GM19324 (cell line): Measurements from ENCODE around the gene SDHC.
A peak's percentile ranks its signal among the peaks of the same experiment; 100 is the strongest.
"Not testable (repeated sequence)": the region's sequence is repeated elsewhere in the genome, so short reads cannot be mapped to it uniquely, and the experiment has no call there.

Experiments
- ATAC-seq: cut with Tn5 transposase; IDR thresholded peaks from one replicate; pipeline ENCODE4 v1.9.1; 2021; ENCODE audit warnings: mild to moderate bottlenecking, moderate library complexity; ENCODE audit not compliant: unreplicated experiment, low FRiP score

The SDHC gene

GRCh38 chr1:161378014-161378413 is 63.8 kb downstream of the SDHC start:
- no peak for ATAC-seq

GRCh38 chr1:161379071-161379470 is 64.9 kb downstream of the SDHC start:
- no peak for ATAC-seq

- no peak for ATAC-seq
Measured at GRCh38 chr1:161381707-161382106, 67.5 kb downstream of the SDHC start.

- ATAC-seq: no peak
Measured at GRCh38 chr1:161382214-161383019, 68.2 kb downstream of the SDHC start.

GRCh38 chr1:161388639-161389038 is 74.5 kb downstream of the SDHC start:
- no peak for ATAC-seq

GRCh38 chr1:161389158-161389557 is 75.0 kb downstream of the SDHC start:
- not testable (repeated sequence) for ATAC-seq

GRCh38 chr1:161389691-161390558 is 75.7 kb downstream of the SDHC start:
- peak; percentile 86 for ATAC-seq

DNA sequence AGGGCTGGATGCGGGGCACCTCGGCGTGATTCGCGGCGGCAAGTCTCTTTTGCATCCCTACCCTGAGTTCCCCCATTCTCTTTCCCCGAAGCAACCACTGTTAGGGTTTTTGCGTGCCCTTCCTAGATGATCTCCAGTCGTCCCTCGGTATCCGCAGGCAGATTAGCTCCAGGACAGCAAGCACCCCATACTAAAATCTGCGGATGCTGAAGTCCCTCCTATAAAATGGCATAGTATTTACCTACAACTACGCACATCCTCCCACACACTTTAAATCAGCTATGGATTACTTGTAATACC is 76.3 kb downstream of the SDHC start:
- no peak for ATAC-seq

DNA sequence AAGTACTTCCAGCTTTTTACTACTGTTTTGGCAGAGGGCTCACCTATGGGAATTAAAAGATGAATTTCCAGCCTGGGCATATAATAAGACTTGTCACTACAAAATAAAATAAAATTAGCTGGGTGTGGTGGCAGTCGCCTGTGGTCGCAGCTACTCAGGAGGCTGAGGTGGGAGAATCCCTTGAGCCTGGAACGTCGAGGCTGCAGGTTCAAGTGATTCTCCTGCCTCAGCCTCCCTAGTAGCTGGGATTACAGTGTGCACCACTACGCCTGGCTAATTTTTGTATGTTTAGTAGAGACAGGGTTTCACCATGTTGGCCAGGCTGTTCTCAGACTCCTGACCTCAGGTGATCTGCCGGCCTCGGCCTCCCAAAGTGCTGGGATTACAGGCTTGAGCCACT is 77.0 kb downstream of the SDHC start:
- not testable (repeated sequence) for ATAC-seq

GRCh38 chr1:161391611-161392010 is 77.4 kb downstream of the SDHC start:
- ATAC-seq: no peak

DNA sequence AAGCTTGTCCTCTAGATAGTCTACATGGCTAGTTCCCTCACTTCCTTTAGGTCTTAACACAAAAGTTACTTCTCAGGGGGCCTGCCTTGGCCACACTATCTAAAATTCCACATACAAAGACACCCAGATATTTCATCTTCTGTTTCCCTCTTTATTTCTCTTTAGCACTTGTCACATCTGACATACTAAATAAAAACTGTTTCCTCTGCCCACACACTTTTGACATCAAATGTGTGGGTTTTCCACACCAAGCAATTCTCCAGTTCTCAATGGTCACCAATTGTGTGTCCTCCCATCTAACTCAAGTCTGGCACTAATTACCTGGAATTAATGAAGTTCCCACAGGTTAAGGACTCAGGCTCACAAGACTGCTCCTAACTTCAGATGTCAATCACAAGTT is 79.0 kb downstream of the SDHC start:
- ATAC-seq: no peak

- not testable (repeated sequence) for ATAC-seq
Measured at GRCh38 chr1:161397038-161397437, 82.9 kb downstream of the SDHC start.

- no peak for ATAC-seq
Measured at GRCh38 chr1:161398900-161399256, 84.7 kb downstream of the SDHC start.

DNA sequence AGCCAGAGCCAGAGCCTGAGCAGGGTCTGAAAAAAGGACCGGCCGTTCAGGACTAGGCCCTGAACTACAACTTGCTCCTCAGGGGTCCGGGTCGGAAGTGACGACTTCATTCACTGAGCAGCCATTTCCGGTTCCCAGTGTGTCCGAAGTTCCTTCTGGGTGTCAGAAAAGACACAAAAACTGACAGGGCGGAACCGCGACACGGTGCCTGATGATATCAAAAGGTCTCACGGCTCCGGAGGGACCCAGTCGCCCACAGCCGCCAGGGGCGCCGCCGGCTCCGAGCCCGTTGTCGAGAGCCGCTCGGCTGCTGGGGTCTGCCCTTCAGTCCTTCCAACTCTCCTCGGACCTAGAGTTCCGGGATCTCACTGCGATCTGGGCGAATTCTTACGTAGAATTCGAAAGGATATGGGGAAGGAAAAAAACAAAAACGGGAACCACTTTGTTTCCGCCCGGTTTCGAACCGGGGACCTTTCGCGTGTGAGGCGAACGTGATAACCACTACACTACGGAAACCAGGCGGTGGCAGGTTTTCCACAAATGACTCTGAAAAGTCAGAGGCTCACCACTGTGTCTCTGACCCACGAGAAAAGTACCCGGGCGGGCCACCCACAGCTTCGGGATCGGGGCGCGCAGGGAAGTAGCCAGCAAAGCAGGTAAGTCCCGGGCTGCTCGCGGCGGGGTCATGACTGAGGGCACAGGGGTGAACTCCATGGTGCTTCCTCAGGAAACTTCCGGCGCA is 85.2 kb downstream of the SDHC start:
- ATAC-seq: peak; percentile 88

DNA sequence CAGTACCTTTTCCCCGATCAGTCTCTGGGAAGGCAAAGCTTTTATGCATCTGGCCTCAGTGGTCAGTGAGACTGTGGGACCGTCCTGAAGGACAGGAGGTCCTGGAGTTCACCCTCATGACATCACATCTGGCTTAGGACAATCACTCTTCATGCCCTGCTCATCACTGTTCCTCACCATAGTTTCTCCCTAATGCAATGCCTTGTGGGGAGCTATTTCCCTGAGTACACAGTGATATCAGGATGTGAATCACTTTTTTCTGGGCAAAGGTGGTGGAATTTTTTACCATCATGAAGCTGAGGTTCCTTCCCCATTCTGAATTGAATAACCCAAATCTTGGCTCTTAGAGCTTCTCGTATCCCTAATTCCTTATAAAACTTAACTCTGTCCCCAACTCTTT is 88.3 kb downstream of the SDHC start:
- no peak for ATAC-seq

DNA sequence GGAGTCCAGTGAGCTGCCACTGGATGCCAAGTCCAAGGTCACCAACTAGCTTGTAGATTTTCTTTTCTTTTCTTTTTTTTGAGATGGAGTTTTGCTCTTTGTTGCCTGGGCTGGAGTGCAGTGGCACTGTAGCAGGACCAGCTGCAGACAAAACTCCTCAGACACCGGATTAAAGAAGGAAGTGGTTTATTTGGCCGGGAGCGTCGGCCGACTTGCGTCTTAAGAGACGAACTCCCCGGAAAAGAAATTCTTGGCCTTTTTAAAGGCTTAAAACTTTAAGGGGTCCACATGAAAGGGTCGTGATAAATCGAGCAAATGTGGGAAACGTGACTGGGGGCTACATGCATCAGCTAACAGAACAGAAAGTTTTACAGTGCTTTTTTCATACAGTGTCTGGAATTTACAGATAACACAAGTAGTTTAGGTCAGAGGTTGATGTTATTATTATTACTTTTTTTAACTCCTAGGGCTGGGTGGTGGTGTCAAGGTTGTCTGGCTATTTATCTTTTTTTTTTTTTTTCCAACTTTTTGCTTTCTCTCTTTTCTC is 89.9 kb downstream of the SDHC start:
- no peak for ATAC-seq

- not testable (repeated sequence) for ATAC-seq
Measured at GRCh38 chr1:161406551-161406950, 92.4 kb downstream of the SDHC start.

- no peak for ATAC-seq
Measured at GRCh38 chr1:161407451-161407985, 93.3 kb downstream of the SDHC start.

GRCh38 chr1:161408429-161409052 is 94.4 kb downstream of the SDHC start:
- no peak for ATAC-seq
